Suprapubic skin (tissue), 4 donors: Measurements from ENCODE around the gene ACTN3.

Experiments used
- CTCF ChIP-seq, 2 donors: fragments of 200-600 bp in 1 of 2; fragments of 450-650 bp in 1 of 2; sonication (generic) in 1 of 2; IDR thresholded peaks; one replicate each; pipeline ENCODE4 v1.5.1; 2016 to 2019; ENCODE audit warnings: antibody characterized with exemption in 2 of 2, mild to moderate bottlenecking in 1 of 2, moderate library complexity in 1 of 2
- EP300 ChIP-seq: sonication (generic); formaldehyde crosslinking; IDR thresholded peaks from one replicate; pipeline ENCODE4 v1.6.1; 2017; ENCODE audit warnings: antibody characterized with exemption
- POLR2A ChIP-seq, 2 donors: fragments of 450-650 bp; IDR thresholded peaks; one replicate each; pipeline ENCODE4 v1.6.1; 2017; ENCODE audit warnings: antibody characterized with exemption in 2 of 2, mild to moderate bottlenecking in 2 of 2, moderate library complexity in 2 of 2
- POLR2AphosphoS5 ChIP-seq, 3 donors: sonication (generic); formaldehyde crosslinking; IDR thresholded peaks; one replicate each; pipeline ENCODE4 v1.6.1; 2017; ENCODE audit warnings: antibody characterized with exemption in 3 of 3

GRCh38 chr11:66561178-66561974 is 14.7 kb downstream of the ACTN3 start:
- TF ChIP-seq CTCF (IDR thresholded peaks at IDR 0.05): no peak
- TF ChIP-seq POLR2A (IDR thresholded peaks at IDR 0.05): no peak
- TF ChIP-seq POLR2AphosphoS5 (IDR thresholded peaks at IDR 0.05): no peak
- no peak for TF ChIP-seq EP300
